HCT116 (cell line): ENCODE data around the gene ECT2.

Experiments used
- ATF3 ChIP-seq: IDR thresholded peaks from 2 replicates; pipeline ENCODE4 v1.6.1; 2012
- CTCF ChIP-seq, 3 experiments: fragments of 200-600 bp in 1 of 3; sonication (generic) in 1 of 3; IDR thresholded peaks in 2 of 3; conservative IDR thresholded peaks in 1 of 3; 2 replicates each; pipeline ENCODE4 v1.5.1; 2012 to 2017; ENCODE audit warnings: low read depth in 2 of 3, low read length in 2 of 3, antibody characterized with exemption in 1 of 3, borderline replicate concordance in 1 of 3, control low read depth in 1 of 3, mild to moderate bottlenecking in 1 of 3, mixed read lengths in 1 of 3, mixed run types in 1 of 3, moderate library complexity in 1 of 3; ENCODE audit not compliant: insufficient read depth in 1 of 3
- POLR2A ChIP-seq: IDR thresholded peaks from 2 replicates; pipeline ENCODE4 v1.7.0; 2011; ENCODE audit warnings: borderline replicate concordance; ENCODE audit not compliant: insufficient read depth, insufficient read length; ENCODE audit errors: extremely low read depth
- POLR2AphosphoS5 ChIP-seq: IDR thresholded peaks from 2 replicates; pipeline ENCODE4 v1.6.1; 2011; ENCODE audit warnings: mild to moderate bottlenecking, low read depth, low read length, moderate library complexity
- RAD21 ChIP-seq: IDR thresholded peaks from 2 replicates; pipeline ENCODE4 v1.6.1; 2012; ENCODE audit warnings: low read depth, mild to moderate bottlenecking
- SIN3A ChIP-seq: IDR thresholded peaks from 2 replicates; pipeline ENCODE4 v1.6.1; 2012; ENCODE audit warnings: low read depth
- SP1 ChIP-seq: IDR thresholded peaks from 2 replicates; pipeline ENCODE4 v1.6.1; 2012; ENCODE audit warnings: low read depth
- TF ChIP-seq, protein P1 (sequence below): IDR thresholded peaks from 2 replicates; pipeline ENCODE4 v1.6.1; 2012; ENCODE audit warnings: low read depth

DNA sequence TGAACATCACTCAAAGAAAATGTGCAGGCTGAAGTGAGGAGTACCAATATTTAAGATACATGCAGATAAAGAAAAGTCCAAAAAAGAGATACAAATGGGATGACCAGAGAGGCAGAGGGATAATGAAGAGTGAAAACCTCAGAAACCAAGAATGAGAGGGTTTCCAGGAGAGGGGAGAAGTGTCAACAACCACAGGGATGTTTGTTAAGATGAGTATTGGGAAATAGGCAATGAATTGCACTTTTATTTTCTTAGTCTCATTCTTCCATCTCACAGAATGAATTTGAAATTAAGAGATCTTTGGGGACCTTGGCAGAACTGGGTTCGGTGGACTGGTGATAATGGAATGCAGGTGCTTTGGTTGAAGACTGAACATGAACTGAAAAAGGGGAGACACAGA is 102.5 kb downstream of the ECT2 start:
- TF ChIP-seq CTCF (IDR thresholded peaks at IDR 0.05 in 2 of 3, conservative IDR thresholded peaks at IDR 0.05 in 1 of 3; ENCODE audit: borderline replicate concordance in 1 of 3, insufficient read depth in 1 of 3, low read depth in 2 of 3, low read length in 2 of 3) (no peak), RAD21 (no peak), SIN3A (no peak), SP1 (no peak), ATF3 (no peak), POLR2A (no peak), POLR2AphosphoS5 (no peak)
- TF ChIP-seq, protein P1, sequence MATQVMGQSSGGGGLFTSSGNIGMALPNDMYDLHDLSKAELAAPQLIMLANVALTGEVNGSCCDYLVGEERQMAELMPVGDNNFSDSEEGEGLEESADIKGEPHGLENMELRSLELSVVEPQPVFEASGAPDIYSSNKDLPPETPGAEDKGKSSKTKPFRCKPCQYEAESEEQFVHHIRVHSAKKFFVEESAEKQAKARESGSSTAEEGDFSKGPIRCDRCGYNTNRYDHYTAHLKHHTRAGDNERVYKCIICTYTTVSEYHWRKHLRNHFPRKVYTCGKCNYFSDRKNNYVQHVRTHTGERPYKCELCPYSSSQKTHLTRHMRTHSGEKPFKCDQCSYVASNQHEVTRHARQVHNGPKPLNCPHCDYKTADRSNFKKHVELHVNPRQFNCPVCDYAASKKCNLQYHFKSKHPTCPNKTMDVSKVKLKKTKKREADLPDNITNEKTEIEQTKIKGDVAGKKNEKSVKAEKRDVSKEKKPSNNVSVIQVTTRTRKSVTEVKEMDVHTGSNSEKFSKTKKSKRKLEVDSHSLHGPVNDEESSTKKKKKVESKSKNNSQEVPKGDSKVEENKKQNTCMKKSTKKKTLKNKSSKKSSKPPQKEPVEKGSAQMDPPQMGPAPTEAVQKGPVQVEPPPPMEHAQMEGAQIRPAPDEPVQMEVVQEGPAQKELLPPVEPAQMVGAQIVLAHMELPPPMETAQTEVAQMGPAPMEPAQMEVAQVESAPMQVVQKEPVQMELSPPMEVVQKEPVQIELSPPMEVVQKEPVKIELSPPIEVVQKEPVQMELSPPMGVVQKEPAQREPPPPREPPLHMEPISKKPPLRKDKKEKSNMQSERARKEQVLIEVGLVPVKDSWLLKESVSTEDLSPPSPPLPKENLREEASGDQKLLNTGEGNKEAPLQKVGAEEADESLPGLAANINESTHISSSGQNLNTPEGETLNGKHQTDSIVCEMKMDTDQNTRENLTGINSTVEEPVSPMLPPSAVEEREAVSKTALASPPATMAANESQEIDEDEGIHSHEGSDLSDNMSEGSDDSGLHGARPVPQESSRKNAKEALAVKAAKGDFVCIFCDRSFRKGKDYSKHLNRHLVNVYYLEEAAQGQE = no peak
